ENCODE measurements around the gene PLA2G15.
A peak's percentile ranks its signal among the peaks of the same experiment; 100 is the strongest.

Gene PLA2G15

DNA sequence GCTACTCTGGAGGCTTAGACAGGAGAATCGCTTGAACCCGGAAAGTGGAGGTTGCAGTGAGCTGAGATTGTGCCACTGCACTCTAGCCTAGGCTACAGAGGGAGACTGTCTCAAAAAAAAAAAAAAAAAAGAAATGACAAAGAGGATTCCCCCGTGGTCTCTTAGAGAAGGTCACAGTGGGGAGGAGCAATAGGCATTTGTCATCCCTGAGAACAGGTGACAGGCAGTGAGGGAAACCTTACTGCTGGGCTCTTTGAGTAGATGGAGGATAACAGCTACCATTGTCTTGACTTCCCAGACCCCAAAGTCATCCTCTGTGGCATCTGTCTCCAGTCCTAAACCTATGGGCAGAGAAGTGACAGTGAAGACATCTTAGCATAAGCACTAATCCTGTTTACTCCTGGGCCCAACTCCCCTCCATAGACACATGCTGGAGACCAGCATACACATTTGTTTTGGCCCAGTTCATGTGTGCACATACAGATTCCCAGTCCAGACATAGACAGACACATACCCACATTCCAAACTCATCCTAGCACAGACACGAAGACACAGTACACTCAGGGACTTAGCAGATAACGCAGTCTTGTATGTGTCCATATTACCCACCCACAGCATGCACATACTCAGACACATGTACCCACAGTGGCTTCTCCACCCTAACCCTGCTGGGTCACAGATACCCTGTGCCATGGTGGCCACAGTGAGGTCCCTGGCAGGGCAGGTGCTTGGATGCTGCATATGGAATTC is 11.9 kb upstream of the PLA2G15 start:
- DNase-seq: peak in 1 of 2 donors; percentile 33

GRCh38 chr16:68233835-68234187 is 11.4 kb upstream of the PLA2G15 start:
- DNase-seq: no peak

GRCh38 chr16:68234188-68235107 is 10.7 kb upstream of the PLA2G15 start:
- no peak for DNase-seq

GRCh38 chr16:68235108-68235886 is 9.9 kb upstream of the PLA2G15 start:
- no peak for DNase-seq

- no peak for DNase-seq
Observed at GRCh38 chr16:68235887-68236136, 9.4 kb upstream of the PLA2G15 start, which contains the start of gene ESRP2. TSS of gene ESRP2 (minus strand) at chr16:68236127. CDS start at chr16:68236045, 82 bp downstream.

- DNase-seq: peak in 1 of 2 donors; percentile 23
Observed at GRCh38 chr16:68236137-68236825, 8.9 kb upstream of the PLA2G15 start.

DNA sequence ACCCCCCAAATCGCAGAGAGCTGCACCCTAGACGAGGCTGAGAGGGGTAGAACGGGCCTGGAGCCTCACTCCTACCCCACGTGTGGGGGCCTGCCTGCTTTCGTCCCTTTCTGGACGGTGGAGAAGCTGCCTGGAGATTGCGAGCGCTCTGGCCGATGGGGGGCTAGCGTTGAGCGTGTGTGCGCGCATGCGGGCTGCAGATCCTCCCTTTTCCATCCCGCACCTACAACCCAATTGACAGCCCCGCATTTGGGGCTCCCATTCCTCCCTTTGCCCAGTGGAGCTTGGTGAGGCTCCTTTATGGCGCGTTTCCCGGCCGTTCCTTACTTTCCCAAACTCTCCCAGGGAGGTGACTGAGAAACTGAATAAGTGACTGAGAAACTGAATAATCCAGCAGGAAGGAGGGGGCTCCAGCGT is 8.3 kb upstream of the PLA2G15 start:
- DNase-seq: no peak

DNA sequence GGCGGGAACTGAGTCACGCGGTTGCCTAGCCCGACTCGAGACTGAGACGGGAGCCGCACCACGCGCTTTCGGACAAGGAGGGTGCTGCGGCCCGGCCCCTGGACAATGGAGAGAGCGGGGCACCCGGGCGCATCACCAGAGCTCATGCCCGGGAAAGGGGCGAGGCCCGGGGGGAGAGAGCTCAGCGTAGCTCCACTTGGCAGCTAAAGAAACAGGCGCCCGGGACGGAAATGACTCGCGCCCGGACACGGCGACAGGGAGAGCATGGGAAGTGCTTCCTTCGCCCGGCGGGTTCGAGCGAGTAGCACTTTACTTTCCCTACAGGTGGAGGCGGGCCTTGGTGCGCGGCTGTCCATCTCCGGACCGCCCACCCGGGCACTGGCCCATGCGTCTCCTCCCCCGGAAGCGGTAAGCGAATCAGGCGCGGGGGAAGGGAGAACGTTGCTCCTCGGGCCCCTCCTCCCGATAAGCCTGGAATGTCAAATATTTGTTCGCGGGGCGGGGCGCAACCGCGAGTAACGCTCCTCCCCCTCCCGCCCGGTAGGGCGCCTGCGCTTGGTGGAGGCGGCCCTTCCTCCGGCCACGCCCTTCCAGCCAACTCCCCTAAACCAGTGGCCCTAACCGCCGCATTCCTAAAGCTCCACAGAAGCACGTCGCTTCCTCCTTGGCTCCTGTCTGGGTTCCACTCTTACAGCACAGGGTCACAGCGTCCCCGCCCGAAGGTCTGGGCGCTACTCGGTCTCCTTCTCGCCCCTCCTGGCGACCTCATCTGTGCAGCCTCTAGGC is 7.7 kb upstream of the PLA2G15 start:
- DNase-seq: peak; percentile 88 to 92

DNA sequence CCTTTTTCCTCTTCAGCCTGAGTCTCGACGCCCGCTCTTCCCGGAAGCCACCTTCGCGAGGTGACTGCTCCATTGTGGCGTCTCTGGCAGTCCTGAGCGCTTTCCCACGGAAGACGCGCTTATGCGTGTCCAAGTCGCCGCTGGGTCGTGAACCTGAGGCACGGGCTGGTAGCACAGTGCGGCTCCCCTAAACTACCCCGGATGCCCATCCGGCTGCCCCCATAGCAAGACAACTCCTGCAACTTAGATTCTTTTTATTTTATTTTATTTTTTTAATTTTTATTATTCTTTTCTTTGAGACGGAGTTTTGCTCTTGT is 7.2 kb upstream of the PLA2G15 start:
- DNase-seq: no peak

- no peak for DNase-seq
Observed at GRCh38 chr16:68242085-68242484, 3.1 kb upstream of the PLA2G15 start.

DNA sequence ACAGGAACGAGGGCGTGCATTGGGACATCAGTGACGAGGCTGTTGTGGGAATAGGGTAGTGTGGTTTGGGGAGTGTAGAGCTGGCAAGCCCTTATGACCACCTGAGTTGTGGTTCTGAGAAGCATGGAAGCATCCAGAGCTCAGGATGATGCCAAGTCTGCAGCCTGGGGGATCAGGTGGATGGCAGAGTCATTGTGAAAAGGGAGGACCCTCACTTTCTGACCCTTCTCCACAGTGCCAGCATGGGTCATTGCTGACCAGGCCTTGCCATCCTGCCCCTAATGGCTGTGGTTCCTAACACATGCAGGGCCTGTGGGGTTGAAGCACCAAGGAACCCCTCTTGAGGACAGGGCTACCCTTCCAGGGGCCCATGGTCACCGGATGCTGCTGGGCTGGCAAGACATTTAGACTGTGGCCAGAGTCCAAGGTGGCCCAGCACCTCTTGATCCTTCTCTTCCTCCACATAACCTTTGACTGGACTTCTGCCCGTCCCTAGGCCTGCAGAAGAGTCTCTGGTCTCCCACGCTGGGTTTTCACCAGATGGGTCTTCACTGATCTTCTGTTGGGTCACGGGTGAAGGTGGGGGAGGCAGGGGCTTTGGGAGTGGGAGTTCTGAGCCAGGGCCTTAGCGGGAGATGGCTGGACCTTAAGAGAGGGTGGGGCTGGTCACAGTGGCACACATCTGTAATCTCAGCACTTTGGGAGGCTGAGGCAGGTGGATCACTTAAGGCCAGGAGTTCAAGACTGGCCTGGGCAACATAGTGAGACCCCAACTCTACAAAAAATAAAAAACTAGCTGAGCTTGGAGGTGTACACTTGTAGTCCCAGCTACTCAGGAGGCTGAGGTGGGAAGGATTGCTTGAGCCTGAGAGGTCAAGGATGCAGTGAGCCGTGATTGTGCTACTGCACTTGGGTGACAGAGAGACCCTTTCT is 2.0 kb upstream of the PLA2G15 start:
- no peak for DNase-seq

- DNase-seq: no peak
Observed at GRCh38 chr16:68244481-68244902, 681 bp upstream of the PLA2G15 start.

GRCh38 chr16:68246121-68246520 is 948 bp downstream of the PLA2G15 start:
- no peak for DNase-seq

DNA sequence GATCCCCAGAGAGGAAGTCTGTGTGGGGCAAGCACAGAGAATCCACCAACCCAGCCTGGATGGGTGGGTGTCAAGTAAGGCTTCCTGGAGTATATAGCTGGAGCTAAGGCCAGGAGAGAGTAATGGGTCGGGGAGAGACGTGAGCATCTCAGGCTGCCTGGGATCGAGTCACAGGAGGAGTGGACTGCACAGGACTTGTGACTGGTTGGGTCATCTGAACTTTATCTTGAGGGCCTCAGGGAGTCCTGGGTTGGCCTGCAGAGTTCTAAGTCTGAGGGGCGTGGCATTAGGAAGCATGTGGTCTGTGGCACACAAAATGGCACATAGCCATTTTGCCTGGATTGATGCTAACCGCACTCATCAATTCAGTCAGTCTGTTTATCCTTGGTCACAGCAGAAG is 1.5 kb downstream of the PLA2G15 start:
- DNase-seq: no peak

DNA sequence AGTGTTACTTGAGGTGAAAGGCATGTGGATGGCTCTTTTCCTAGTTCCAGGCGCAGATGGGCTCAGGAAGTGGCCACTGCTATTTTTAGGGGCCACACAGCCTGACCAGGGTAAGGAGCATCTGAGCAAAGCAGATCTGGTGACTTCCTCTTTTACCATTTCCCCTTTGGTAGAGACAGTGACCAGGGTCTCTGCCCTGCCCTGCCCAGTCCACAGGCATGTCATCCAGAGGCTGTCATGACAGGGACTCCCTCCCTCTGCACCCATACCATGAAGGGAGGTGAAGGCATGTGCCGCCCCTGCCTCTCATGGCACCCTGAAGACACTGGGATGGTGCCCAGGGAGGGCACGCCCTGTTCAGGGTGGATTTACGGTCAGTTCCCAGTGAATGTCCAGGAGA is 2.2 kb downstream of the PLA2G15 start:
- DNase-seq: no peak

DNA sequence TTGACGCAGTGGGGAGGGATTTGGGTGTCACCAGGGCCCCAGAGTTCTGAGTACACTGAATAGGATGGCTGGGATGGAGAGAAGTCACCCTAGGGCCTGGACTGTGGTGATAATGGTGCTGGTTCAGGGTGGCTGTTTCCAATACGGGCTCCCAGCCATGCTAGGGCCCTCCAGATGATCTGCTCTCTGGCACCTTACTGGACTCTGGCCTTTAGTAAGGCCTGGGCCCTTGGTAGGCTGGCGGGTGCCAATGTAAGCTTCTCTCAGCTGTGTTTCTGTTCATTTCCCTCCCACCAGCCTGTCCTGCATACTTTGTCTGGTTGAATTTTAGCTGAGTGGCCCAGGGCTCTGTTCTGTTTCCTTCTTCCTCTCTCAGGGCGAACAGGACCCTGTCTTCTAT is 2.8 kb downstream of the PLA2G15 start:
- DNase-seq: no peak

- DNase-seq: no peak
Observed at GRCh38 chr16:68249371-68249770, 4.2 kb downstream of the PLA2G15 start.

DNA sequence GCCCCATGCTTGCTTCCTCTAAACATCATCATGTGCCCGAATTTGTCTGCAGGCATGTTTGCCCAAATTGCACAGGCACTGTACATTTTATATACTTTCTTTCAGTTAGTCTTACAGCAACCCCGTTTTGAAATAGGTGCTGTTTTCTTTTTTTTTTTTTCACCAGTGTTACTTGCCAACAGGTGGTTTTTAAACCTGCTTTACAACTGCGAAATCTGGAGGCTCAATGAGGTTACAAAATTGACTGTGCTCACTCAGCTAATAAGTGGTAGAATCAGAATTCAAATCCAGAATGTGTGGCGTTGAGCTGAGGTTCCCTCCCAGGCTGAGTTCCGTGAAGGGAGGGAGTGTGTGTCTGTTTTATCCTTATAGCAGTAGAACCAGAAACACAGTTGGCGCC is 5.8 kb downstream of the PLA2G15 start:
- no peak for DNase-seq

GRCh38 chr16:68251832-68252231 is 6.7 kb downstream of the PLA2G15 start:
- no peak for DNase-seq

DNA sequence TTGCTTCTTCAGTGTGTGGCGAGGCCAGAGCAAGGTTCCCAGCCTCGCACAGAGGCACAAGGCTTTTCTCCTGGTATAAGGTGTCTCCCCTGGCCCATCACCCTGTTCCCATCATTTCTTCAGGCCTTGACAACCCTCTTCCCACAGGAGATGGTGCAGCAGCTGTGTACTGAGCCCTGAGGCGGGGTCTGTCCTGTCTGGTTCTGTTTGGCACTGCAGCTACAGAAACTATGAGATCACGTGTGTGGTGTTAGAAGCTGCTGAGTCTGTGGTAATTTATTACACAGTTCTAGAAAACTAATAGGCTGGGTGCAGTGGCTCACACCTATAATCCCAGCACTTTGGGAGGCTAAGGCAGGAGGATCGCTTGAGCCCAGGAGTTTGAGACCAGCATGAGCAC is 7.2 kb downstream of the PLA2G15 start:
- DNase-seq: no peak

DNA sequence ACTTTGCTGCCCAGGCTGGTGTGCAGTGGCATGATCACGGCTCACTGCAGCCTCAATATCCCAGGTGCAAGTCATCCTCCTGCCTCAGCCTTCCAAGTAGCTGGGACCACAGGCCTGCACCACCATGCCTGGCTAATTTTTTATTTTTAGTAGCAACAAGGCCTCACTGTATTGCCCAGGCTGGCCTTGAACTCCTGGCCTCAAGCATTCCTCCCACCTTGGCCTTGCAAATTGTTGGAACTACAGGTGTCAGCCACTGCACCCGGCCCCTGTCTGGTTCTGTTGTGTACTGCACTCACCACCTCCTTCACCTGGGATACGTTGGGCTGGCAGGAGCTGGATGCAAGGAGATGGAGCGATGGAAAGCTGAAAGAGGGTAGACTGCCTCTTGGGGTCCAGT is 8.5 kb downstream of the PLA2G15 start:
- DNase-seq: no peak
